CD14-positive monocyte (primary cell): ENCODE measurements around the gene TNFRSF11A. TPM values are rescaled to one million over a fixed set of nuclear protein-coding genes. Genes with fewer than 3 reads are reported as not detected.

Experiments used
- DNase-seq, 3 donors: peaks; one replicate each; pipeline ENCODE4 v3.0.0-alpha.2; 2011 to 2022
- H2AFZ ChIP-seq: 2 replicates; pipeline ENCODE4 v1.6.0; 2012; ENCODE audit warnings: mild to moderate bottlenecking, low read depth, low read length, inconsistent platforms; ENCODE audit not compliant: insufficient read depth, poor library complexity, severe bottlenecking
- H3K27ac ChIP-seq, 2 donors: 1 replicate in 1 of 2; 2 replicates in 1 of 2; pipeline ENCODE4 v1.5.1; 2012 to 2013; ENCODE audit warnings: low read length in 2 of 2, control low read depth in 1 of 2, inconsistent platforms in 1 of 2, low read depth in 1 of 2, mild to moderate bottlenecking in 1 of 2
- H3K27me3 ChIP-seq, 2 donors: one replicate each; pipeline versions ENCODE4 v1.6.0 to v1.6.1; 2011 to 2013; ENCODE audit warnings: low read length in 2 of 2; ENCODE audit not compliant: control insufficient read depth in 2 of 2, insufficient read depth in 2 of 2
- H3K36me3 ChIP-seq, 2 donors: replicated peaks in 1 of 2; 1 replicate in 1 of 2; 2 replicates in 1 of 2; pipeline versions ENCODE4 v1.5.1 to v1.6.1; 2012 to 2013; ENCODE audit warnings: low read length in 2 of 2, control low read depth in 1 of 2, inconsistent platforms in 1 of 2, mild to moderate bottlenecking in 1 of 2; ENCODE audit not compliant: insufficient read depth in 2 of 2, control insufficient read depth in 1 of 2
- H3K4me1 ChIP-seq, 2 donors: 1 replicate in 1 of 2; 2 replicates in 1 of 2; pipeline versions ENCODE4 v1.5.1 to v1.6.1; 2012 to 2013; ENCODE audit warnings: low read length in 2 of 2, control low read depth in 1 of 2, inconsistent platforms in 1 of 2, mild to moderate bottlenecking in 1 of 2, moderate library complexity in 1 of 2; ENCODE audit not compliant: insufficient read depth in 2 of 2, control insufficient read depth in 1 of 2
- H3K4me2 ChIP-seq: replicated peaks from 2 replicates; pipeline ENCODE3; 2012; ENCODE audit warnings: low read length, moderate library complexity, mild to moderate bottlenecking; ENCODE audit not compliant: poor library complexity, severe bottlenecking; ENCODE audit errors: extremely low read depth
- H3K4me3 ChIP-seq, 3 experiments: fragments of 200-600 bp in 1 of 3; sonication (generic) in 1 of 3; replicated peaks in 1 of 3; 1 replicate in 2 of 3; 2 replicates in 1 of 3; pipeline ENCODE4 v1.5.1; 2011 to 2013; ENCODE audit warnings: low read length in 3 of 3, mild to moderate bottlenecking in 3 of 3, control low read depth in 2 of 3, low read depth in 2 of 3, inconsistent platforms in 1 of 3, moderate library complexity in 1 of 3
- H3K79me2 ChIP-seq: 2 replicates; pipeline ENCODE4 v1.6.0; 2012; ENCODE audit warnings: mild to moderate bottlenecking, control low read depth, inconsistent platforms, low read length, moderate library complexity; ENCODE audit not compliant: insufficient read depth
- H3K9ac ChIP-seq: 2 replicates; pipeline ENCODE4 v1.6.0; 2017; ENCODE audit warnings: low read length, mild to moderate bottlenecking; ENCODE audit not compliant: insufficient read depth, poor library complexity, severe bottlenecking
- H3K9me3 ChIP-seq, 2 donors: replicated peaks in 1 of 2; 1 replicate in 1 of 2; 2 replicates in 1 of 2; pipeline versions ENCODE4 v1.5.1 to v1.6.1; 2012 to 2013; ENCODE audit warnings: low read length in 2 of 2, control low read depth in 1 of 2; ENCODE audit not compliant: control insufficient read depth in 1 of 2, insufficient read depth in 1 of 2
- H4K20me1 ChIP-seq: 2 replicates; pipeline ENCODE4 v1.6.0; 2012; ENCODE audit warnings: mild to moderate bottlenecking, low read length, control low read depth, moderate library complexity; ENCODE audit not compliant: insufficient read depth
- H3K27ac Mint-ChIP-seq, 7 donors: one replicate each; pipeline ENCODE4 v1.8.0; 2020; ENCODE audit warnings: mild to moderate bottlenecking in 7 of 7, mixed read lengths in 7 of 7, moderate library complexity in 6 of 7, inconsistent platforms in 2 of 7
- H3K27me3 Mint-ChIP-seq, 3 donors: one replicate each; pipeline ENCODE4 v1.8.0; 2021 to 2022; ENCODE audit warnings: low read depth in 3 of 3, mild to moderate bottlenecking in 3 of 3, mixed read lengths in 3 of 3, moderate library complexity in 3 of 3, inconsistent platforms in 1 of 3
- H3K36me3 Mint-ChIP-seq, 2 donors: one replicate each; pipeline ENCODE4 v1.8.0; 2020; ENCODE audit warnings: mixed read lengths in 2 of 2, inconsistent platforms in 1 of 2, mild to moderate bottlenecking in 1 of 2
- H3K4me1 Mint-ChIP-seq: one replicate; pipeline ENCODE4 v1.8.0; 2020; ENCODE audit warnings: mild to moderate bottlenecking, mixed read lengths
- H3K4me3 Mint-ChIP-seq, 2 donors: one replicate each; pipeline ENCODE4 v1.8.0; 2020; ENCODE audit warnings: mild to moderate bottlenecking in 2 of 2, mixed read lengths in 2 of 2, moderate library complexity in 1 of 2
- H3K9me3 Mint-ChIP-seq, 7 donors: one replicate each; pipeline ENCODE4 v1.8.0; 2020 to 2022; ENCODE audit warnings: mixed read lengths in 7 of 7, mild to moderate bottlenecking in 6 of 7, moderate library complexity in 6 of 7, inconsistent platforms in 2 of 7
- WGBS: methylation state at CpG from one replicate; pipeline ENCODE4 v1.1.5; 2013; ENCODE audit warnings: missing lambda C conversion rate; ENCODE audit not compliant: insufficient coverage; 5-methylcytosine and 5-hydroxymethylcytosine counted together
- intact Hi-C, 2 donors: fragments of 100-400 bp; cut with micrococcal nuclease; formaldehyde crosslinking; loops; one replicate each; pipeline versions ENCODE4 v1.15.0 to v1.15.1; 2023
- polyA plus RNA-seq, 3 donors: library from polyadenylated mRNA; depleted of rRNA in 1 of 3; unstranded in 2 of 3; stranded (reverse) in 1 of 3; fragments of 300-500 nt in 2 of 3; fragments of >200 nt in 1 of 3; fragmentation: Illumina TruSeq in 2 of 3; gene quantifications; 1 replicate in 2 of 3; 2 replicates in 1 of 3; pipeline ENCODE4 v1.2.3, GENCODE V29; 2012 to 2021
- TF ChIP-seq, protein P1 (sequence below): fragments of 200-600 bp; IDR thresholded peaks from one replicate; pipeline ENCODE4 v1.8.0; 2022; ENCODE audit warnings: antibody characterized with exemption, mild to moderate bottlenecking

The TNFRSF11A gene
- polyA plus RNA-seq, 3 donors = 0.05 to 0.67 (median 0.24) TPM

DNA sequence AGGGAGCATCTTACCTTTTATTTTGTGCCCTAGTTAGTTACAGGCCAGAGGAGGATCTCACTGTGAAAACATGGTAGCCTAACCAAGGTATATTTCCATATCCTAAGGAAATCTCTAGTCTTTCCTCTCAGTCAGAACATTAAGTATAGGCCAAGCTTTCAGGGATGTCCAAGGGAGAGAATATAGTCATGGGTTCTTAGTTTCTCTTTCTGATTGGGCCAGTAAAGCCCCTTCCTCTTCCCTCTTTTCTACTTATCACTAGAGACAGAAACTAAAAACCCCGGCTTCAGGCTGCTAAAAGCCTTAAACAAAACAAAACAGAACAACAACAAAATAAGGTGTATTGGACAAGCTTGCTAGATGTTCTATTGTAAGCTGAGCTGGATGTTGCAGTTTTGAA is 44.3 kb upstream of the TNFRSF11A start:
- intact Hi-C loops = no loop called here

DNA sequence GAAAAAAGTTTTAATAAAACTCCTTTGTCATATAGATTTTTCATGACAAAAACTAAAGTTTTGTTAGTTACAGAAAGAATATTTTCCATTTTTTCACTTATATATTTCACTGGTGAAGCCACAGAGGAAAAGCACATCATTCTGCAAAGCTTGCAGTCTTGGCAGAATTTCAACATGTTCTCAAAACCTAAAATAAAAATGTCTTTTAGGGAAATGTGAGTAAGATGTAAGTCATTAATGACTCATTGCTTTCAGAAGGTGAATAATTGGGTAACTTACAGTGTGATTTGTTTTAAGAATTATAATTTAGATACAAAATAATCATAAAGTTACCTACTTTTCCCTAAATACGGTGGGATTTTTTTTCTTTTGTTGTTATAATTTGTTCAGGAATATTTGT is 43.4 kb upstream of the TNFRSF11A start:
- no CpG with 5 or more reads among the region's 1 CpG for WGBS
- H3K36me3 Mint-ChIP-seq = peaks cover 48 to 59% of the 10 kb centered on the region in 2 donors
- no peaks in the 10 kb centered on the region for H4K20me1 ChIP-seq

More for the DNA sequence above, 44.3 kb upstream of the TNFRSF11A start:
- H4K20me1 ChIP-seq = no peaks in the 10 kb centered on the region
- peak overlapping the region; percentile 33 for H3K4me2 ChIP-seq
- no peak overlapping the region for H2AFZ ChIP-seq
- peak overlapping the region in 1 of 2 donors; percentile 67 for H3K27ac ChIP-seq
- H3K79me2 ChIP-seq = peaks cover 14% of the 10 kb centered on the region
- no peaks in the 10 kb centered on the region for H3K27me3 ChIP-seq
- DNase-seq = peak in 2 of 3 donors; percentile 40 to 45
- Mint-ChIP-seq H3K4me1 (peaks cover 30% of the 10 kb centered on the region), H3K4me3 (peak overlapping the region in 1 of 2 donors; percentile 43), H3K27ac (peak overlapping the region; percentile 43 to 89 (median 72)), H3K36me3 (peaks cover 52 to 62% of the 10 kb centered on the region in 2 donors), H3K27me3 (no peaks in the 10 kb centered on the region), H3K9me3 (no peaks in the 10 kb centered on the region)
- TF ChIP-seq, protein P1, sequence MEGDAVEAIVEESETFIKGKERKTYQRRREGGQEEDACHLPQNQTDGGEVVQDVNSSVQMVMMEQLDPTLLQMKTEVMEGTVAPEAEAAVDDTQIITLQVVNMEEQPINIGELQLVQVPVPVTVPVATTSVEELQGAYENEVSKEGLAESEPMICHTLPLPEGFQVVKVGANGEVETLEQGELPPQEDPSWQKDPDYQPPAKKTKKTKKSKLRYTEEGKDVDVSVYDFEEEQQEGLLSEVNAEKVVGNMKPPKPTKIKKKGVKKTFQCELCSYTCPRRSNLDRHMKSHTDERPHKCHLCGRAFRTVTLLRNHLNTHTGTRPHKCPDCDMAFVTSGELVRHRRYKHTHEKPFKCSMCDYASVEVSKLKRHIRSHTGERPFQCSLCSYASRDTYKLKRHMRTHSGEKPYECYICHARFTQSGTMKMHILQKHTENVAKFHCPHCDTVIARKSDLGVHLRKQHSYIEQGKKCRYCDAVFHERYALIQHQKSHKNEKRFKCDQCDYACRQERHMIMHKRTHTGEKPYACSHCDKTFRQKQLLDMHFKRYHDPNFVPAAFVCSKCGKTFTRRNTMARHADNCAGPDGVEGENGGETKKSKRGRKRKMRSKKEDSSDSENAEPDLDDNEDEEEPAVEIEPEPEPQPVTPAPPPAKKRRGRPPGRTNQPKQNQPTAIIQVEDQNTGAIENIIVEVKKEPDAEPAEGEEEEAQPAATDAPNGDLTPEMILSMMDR = no peak
- peak overlapping the region in 1 of 3 experiments; percentile 10 for H3K4me3 ChIP-seq
- H3K4me1 ChIP-seq = peaks cover 21 to 31% of the 10 kb centered on the region in 2 donors
- no CpG with 5 or more reads among the region's 1 CpG for WGBS
- H3K9me3 ChIP-seq = no peaks in the 10 kb centered on the region
- peaks cover 19 to 80% of the 10 kb centered on the region in 2 donors for H3K36me3 ChIP-seq
- H3K9ac ChIP-seq = no peak overlapping the region

More for the DNA sequence above, 43.4 kb upstream of the TNFRSF11A start:
- Histone ChIP-seq H3K9me3 (no peaks in the 10 kb centered on the region), H2AFZ (no peak overlapping the region), H3K4me1 (peaks cover 21 to 31% of the 10 kb centered on the region in 2 donors), H3K36me3 (peaks cover 15 to 80% of the 10 kb centered on the region in 2 donors), H3K27me3 (no peaks in the 10 kb centered on the region), H3K9ac (no peak overlapping the region), H3K4me2 (peak overlapping the region; percentile 33), H3K79me2 (peaks cover 14% of the 10 kb centered on the region), H3K4me3 (peak overlapping the region in 1 of 3 experiments; percentile 10), H3K27ac (peak overlapping the region in 1 of 2 donors; percentile 67)
- H3K4me1 Mint-ChIP-seq = peaks cover 32% of the 10 kb centered on the region
- TF ChIP-seq, protein P1 = no peak
- H3K27me3 Mint-ChIP-seq = no peaks in the 10 kb centered on the region
- peak overlapping the region in 6 of 7 donors; percentile 25 to 89 (median 83) for H3K27ac Mint-ChIP-seq
- intact Hi-C loops = no loop called here
- no peaks in the 10 kb centered on the region for H3K9me3 Mint-ChIP-seq
- no peak overlapping the region for H3K4me3 Mint-ChIP-seq
- peak; percentile 58 to 85 (median 80) for DNase-seq
